Neutrophil (primary cell): ENCODE results near the gene WDR19.
"Not testable (repeated sequence)": the region's sequence is repeated elsewhere in the genome, so short reads cannot be mapped to it uniquely, and the experiment has no call there.

ENCODE experiments used
- H3K27ac ChIP-seq: fragments of 200-600 bp; sonication (generic); 2 replicates; pipeline ENCODE4 v1.5.1; 2016; ENCODE audit warnings: mild to moderate bottlenecking, moderate library complexity
- H3K27me3 ChIP-seq: fragments of 200-600 bp; sonication (generic); 2 replicates; pipeline ENCODE4 v1.6.0; 2016; ENCODE audit warnings: mild to moderate bottlenecking
- H3K36me3 ChIP-seq: fragments of 200-600 bp; sonication (generic); 2 replicates; pipeline ENCODE4 v1.5.1; 2017
- H3K4me1 ChIP-seq, 2 experiments: fragments of 200-600 bp in 1 of 2; sonication (generic) in 1 of 2; 1 replicate in 1 of 2; 2 replicates in 1 of 2; pipeline versions ENCODE4 v1.5.1 to v1.6.1; 2013 to 2016; ENCODE audit warnings: low read depth in 1 of 2, low read length in 1 of 2, mild to moderate bottlenecking in 1 of 2, moderate library complexity in 1 of 2; ENCODE audit not compliant: control insufficient read depth in 1 of 2, insufficient read depth in 1 of 2
- H3K4me3 ChIP-seq, 2 experiments: fragments of 200-600 bp in 1 of 2; sonication (generic) in 1 of 2; 1 replicate in 1 of 2; 2 replicates in 1 of 2; pipeline ENCODE4 v1.5.1; 2013 to 2016; ENCODE audit warnings: low read depth in 1 of 2, low read length in 1 of 2, mild to moderate bottlenecking in 1 of 2, moderate library complexity in 1 of 2
- H3K9me3 ChIP-seq: fragments of 200-600 bp; sonication (generic); 2 replicates; pipeline ENCODE4 v1.5.1; 2016
- CTCF ChIP-seq: fragments of 200-600 bp; sonication (generic); IDR thresholded peaks from 2 replicates; pipeline ENCODE4 v1.5.1; 2016; ENCODE audit warnings: antibody characterized with exemption

WDR19 gene

DNA sequence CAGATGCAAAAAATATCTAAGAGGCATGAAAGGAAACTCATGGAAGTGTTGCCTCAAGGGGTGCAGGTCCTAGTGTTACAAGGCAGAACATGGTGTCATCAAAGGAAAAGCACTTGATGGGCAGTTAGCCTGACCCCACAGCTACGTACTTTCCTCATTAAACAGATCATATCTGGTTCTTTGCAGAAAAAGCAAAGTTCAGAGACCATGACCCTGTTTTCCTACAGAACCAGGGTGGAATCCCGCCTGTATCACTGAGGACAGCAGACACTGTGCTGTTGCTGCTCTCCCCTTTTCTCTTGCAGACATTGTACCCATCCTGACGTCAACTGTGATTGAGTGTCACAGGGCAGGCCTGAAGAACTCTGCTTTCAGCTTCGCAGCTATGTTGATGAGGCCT lies 92.2 kb downstream of the WDR19 start:
- Histone ChIP-seq H3K9me3 (no peaks in the 10 kb centered on the region), H3K36me3 (no peaks in the 10 kb centered on the region), H3K27me3 (no peaks in the 10 kb centered on the region), H3K27ac (no peak overlapping the region), H3K4me3 (no peak overlapping the region), H3K4me1 (no peaks in the 10 kb centered on the region)
- TF ChIP-seq CTCF = no peak

GRCh38 chr4:39277661-39278060 lies 95.3 kb downstream of the WDR19 start:
- H3K27ac ChIP-seq, H3K9me3 ChIP-seq, H3K27me3 ChIP-seq, H3K4me1 ChIP-seq, H3K36me3 ChIP-seq, H3K4me3 ChIP-seq: not testable (repeated sequence)

DNA sequence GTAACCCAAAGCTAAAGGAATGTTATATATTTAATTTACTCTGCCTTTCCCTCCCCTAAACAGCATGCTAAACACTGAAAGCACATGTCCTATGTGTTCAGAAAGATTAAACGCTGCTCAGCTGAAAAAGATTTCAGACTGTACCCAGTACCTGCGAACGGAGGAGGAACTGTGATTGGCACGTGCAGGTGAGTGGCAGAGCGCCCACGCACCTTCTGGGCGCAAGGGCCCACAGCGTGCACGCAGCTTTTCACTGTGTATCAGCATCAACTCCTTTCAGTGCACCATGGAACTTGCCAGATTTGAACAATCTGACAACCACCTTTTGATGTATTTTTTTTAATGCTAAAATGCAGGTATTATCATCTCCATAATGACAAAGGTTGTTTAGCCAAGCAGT lies 96.1 kb downstream of the WDR19 start:
- Histone ChIP-seq H3K9me3 (no peaks in the 10 kb centered on the region), H3K36me3 (no peaks in the 10 kb centered on the region), H3K27ac (no peak overlapping the region), H3K27me3 (no peaks in the 10 kb centered on the region), H3K4me1 (no peaks in the 10 kb centered on the region), H3K4me3 (no peak overlapping the region)
- TF ChIP-seq CTCF = no peak

GRCh38 chr4:39279416-39279815 lies 97.1 kb downstream of the WDR19 start:
- Histone ChIP-seq H3K4me3 (no peak overlapping the region), H3K4me1 (no peaks in the 10 kb centered on the region), H3K27ac (no peak overlapping the region), H3K36me3 (no peaks in the 10 kb centered on the region), H3K27me3 (no peaks in the 10 kb centered on the region), H3K9me3 (no peaks in the 10 kb centered on the region)
- TF ChIP-seq CTCF = no peak

DNA sequence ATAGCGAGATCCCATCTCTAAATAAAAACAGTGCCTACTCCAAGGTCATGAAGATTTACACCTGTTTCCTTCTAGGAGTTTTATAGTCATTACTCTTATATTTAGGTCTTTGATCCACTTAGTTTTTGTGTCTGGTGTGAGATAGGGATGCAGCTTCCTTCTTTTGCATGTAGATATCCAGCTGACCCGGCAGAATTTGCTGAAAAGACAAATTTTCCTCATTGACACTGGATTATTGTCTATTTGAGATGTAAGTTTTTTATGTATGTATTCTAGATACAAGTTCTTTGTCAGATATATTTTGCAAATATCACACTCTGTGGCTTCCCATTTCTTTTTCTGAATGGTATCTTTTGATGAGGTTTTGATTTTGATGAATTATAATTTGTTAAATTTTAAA lies 98.4 kb downstream of the WDR19 start:
- Histone ChIP-seq H3K27ac (no peak overlapping the region), H3K36me3 (no peaks in the 10 kb centered on the region), H3K4me3 (no peak overlapping the region), H3K9me3 (no peaks in the 10 kb centered on the region), H3K27me3 (no peaks in the 10 kb centered on the region), H3K4me1 (no peaks in the 10 kb centered on the region)
- no peak for TF ChIP-seq CTCF

- peaks cover 42% of the 10 kb centered on the region for H3K36me3 ChIP-seq
- no peak for TF ChIP-seq CTCF
- no peaks in the 10 kb centered on the region for H3K27me3 ChIP-seq
- H3K4me3 ChIP-seq = no peak overlapping the region
- H3K27ac ChIP-seq = no peak overlapping the region
- no peaks in the 10 kb centered on the region for H3K9me3 ChIP-seq
- no peaks in the 10 kb centered on the region for H3K4me1 ChIP-seq
Measured at GRCh38 chr4:39285111-39285795, 102.9 kb downstream of the WDR19 start.
